Measurements from ENCODE around the gene GNB1L.
"Not testable (repeated sequence)": the region's sequence is repeated elsewhere in the genome, so short reads cannot be mapped to it uniquely, and the experiment has no call there.

GNB1L gene

DNA sequence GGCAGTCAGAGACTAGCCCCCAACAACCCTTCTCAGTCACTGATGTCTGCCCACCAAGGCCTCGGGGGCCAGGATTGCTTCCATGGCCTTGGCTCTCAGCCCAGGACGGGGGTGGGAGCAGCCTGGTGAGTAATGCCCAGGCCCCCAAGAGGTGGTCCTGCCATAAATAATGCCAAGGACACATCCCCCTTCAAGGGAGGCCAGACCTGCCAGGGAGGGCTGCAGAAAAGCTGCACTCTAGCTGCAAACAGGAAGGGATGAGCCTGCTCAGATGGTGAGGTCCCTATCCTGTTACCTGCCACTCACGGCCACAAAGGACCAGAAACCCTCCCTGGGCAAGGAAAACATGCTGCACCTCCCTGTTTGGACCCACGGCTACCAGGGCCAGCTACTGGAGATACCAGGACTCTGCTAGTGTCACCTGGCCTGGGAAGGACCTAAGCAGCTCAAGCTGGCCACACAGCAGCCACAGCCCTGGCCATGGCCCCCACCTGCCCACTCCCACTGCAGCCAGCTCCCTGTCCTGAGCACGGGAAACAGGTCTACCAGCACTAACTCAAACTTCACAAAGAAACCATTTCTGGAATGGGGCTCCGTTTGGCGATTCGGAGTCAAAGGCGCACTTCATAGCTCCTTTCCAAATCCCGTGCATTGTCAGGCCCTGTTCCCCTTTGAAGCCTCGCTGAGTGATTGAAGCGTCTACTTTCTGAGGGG is 12.1 kb downstream of the GNB1L start:
- no peak for DNase-seq

DNA sequence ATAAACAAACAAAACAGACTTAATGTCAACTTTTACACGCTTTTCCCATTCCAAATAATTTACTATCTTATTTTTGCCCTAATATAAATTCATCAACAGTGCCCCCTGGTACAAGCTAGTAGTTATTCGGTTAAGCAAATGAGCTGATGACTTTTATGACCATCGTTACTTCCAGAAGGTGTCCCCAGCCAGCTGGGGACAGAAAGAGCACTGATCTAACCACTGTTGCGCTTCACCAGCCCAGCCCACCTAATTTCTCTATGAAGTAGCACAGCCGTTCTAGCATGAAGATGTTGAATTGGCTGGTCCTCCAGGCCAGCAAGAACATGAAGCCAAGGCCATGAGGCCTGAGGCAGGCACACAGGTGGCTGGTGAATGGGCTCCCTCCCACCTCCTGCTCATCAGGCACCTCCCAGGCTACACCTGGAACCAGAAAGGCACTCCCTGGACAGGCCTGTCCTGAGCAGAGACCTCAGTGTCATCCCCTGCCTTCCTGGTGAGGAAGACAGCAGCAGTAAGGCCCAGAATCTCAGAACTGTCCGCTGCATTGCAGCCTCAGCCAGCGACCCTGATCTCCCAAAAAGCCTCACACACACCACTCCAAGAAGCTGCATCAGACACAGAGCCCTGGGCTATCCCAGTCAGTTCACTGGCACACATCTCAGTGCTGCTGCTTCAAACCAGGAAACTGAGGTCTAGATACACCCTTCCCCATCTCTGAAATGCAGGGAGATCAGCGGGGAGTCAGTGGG is 12.9 kb downstream of the GNB1L start:
- DNase-seq, result no peak

DNA sequence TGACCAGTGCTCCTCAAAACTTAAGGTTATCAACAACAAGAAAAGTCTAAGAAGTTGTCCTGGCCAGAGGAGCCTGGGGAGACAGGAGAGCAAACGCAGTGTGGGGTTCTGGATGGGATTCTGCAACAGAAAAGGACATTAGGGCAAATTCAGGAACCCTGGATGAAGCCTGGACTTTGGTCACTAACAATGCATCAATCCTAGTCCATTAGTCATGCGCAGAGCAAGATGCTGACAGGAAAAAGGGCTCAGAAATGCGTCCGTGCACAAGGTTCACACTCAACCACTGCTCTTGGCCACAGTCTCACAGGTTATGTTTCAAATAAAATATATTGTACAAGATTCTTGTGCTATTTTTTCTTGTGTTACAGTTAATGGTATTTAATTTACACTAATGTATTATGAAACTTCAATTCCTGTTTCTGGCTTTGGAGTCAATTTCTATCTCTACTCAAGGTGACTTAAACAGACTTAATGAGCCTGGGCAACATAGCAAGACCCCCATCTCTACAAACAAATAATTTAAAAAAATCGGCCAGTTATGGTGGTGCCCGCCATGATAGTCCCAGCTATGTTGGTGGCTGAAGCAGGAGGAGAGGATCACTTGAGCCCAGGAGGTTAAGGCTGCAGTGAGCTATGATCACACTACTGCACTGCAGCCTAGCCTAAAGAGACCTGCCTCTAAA is 13.6 kb downstream of the GNB1L start:
- DNase-seq, result no peak

DNA sequence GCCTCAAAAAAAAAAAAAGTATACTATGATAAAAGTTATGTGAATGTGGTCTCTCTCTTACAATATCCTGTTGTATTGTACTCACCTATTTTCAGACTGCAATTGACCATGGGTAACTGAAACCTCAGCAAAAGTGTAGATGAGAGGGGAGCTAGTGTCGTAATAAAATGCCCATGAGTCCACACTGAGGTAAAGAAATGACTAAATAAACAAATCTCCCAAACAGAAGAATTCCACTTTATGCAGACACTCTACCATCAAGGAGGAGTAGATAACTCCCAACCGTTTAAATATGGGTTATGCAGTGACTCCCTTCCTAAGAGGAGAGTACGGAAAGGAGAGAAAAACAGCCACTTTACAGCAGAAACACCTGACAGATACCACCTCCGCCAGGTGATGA is 14.6 kb downstream of the GNB1L start:
- DNase-seq, result no peak

DNA sequence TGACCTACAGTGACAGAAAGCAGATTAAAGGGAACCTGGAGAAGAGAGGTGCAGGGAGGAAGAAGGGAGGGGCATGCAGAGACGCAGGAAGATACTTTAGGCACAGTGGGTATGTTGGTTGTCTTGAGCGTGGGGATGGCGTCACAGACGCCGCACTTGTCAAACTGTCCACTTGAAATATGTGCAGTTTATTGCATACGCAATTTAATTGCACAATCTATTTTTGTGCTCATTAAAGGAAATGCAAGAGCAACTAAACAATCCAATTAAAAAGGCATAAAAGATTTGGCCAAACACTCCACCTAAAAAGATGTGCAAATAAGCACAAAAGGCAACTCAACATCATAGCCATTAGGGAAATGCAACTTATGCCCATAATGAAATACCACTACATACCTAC is 16.8 kb downstream of the GNB1L start:
- DNase-seq, result no peak

DNA sequence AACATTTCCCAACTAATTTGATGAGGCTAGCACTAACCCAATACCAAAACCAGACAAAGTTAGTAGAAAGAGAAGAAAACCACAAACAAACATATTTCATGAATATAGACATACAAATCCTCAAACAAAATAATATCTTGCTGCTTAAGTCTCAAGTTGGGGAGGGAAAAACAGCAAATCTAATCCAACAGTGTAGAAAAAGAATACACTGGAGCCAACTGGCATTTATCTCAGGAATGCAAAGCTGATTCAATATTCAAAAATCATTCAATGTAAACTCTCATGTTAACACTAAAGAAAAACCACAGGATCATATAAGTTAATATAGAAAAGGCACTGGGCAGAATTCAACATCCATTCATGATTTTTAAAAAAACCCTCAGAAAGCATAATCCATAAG is 18.2 kb downstream of the GNB1L start:
- no peak for DNase-seq

DNA sequence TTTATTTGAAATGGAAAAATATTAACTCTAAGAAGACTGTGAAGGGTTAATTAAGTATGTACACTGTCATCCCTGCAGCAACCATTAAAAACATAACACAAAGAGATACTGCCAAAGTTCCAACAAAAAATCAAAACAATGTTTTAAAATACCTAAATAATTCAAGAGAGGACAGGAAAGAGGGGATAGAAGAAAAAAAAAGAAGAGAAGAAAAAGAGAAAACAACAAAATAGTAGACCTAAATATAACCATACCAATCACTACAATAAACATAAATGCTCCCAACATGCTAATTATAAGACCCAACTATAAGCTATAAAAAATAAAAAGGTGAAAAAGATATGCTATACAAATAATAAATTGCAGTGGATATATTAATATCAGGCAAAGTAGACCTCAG is 20.1 kb downstream of the GNB1L start:
- no peak for DNase-seq

DNA sequence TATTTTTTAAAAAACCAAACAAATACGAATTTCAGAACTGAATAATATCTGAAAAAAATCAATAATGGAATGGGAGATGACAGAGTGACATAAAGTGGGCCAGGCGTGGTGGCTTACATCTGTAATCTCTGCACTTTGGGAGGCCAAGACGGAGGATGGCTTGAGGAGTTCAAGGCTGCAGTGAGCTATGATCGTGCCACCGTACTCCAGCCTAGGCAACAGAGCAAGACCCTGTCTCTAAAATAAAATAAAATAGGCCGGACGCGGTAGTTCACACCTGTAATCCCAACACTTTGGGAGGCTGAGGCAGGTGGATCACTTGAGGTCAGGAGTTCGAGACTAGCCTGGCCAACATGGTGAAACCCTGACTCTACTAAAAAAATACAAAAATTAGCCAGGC is 21.3 kb downstream of the GNB1L start:
- not testable (repeated sequence) for DNase-seq

DNA sequence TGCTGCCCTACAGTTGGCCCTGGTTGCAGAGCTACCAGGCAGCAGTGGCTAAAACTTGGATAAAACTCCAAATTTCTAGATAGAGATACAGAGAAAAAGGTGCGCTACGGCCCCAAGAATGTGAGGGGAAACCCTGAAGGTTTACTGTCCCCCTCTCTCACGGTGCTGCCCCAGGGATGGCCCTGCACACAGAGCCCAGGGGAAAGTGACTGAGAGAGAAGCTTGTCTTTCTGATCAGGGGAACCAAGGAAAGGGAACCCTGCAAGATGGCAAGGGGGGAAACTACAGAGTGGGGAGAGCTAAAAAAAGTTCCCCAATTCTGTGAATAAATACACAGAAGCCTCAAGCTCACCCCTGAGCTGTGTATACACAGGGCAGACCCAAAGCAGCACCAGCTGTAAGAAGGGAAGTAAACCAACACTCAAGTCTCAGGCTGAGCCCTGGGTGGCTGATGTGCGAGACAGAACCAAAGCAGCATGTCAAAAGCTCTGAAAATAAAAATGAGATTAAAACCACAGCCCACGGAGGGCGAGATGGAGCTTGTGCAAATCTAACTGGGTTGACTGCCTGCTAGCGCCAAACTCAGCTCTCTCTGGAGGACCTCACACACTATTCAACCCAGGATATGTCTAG is 22.1 kb downstream of the GNB1L start:
- DNase-seq, result no peak

DNA sequence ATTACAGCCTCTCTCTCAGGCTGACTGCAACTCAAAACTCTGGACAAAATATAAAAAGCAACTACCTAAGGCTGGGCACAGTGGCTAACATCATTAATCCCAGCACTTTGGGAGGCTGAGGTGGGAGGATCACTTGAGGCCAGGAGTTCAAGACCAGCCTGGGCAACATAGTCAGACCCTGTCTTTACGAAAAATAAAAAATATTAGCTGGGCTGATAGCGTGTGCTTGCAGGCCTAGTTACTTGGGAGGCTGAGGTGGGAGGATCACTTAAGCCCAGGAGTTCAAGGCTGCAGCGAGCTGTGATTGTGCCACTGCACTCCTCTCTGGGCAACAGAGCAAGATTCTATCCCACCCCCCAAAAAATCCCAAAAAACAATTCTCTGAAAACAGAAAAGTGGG is 22.7 kb downstream of the GNB1L start:
- DNase-seq, result not testable (repeated sequence)

DNA sequence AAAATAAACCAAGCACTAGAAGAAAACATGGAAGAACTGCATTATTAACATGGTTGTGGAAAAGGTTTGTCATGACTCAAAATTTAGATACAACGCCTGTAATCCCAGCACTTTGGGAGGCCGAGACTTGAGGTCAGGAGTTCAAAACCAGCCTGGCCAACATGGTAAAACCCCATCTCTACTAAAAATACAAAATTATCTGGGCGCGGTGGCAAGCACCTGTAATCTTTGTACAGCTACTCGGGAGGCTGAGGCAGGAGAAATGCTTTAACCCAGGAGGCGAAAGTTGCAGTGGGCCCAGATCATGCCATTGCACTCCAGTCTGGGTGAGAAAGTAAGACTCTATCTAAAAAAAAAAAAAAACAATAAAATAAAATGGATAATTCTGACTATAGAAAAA is 23.7 kb downstream of the GNB1L start:
- DNase-seq, result no peak

DNA sequence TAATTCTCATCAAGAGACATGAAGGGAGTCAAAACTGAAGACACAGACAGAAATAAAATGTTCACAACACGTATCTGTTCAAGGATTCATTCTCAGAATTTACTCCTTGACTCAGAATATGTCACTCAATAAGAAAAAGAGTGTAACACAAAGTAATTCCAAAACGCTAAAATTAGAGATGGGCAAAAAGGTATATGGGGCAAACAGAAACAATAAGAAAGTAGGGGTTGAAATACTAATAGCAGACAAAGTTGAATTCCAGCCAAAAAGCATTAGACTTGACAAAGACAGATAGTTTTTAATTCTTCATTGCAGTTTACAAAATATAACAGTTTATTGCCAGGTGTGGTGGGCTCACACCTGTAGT is 26.7 kb downstream of the GNB1L start:
- no peak for DNase-seq

DNA sequence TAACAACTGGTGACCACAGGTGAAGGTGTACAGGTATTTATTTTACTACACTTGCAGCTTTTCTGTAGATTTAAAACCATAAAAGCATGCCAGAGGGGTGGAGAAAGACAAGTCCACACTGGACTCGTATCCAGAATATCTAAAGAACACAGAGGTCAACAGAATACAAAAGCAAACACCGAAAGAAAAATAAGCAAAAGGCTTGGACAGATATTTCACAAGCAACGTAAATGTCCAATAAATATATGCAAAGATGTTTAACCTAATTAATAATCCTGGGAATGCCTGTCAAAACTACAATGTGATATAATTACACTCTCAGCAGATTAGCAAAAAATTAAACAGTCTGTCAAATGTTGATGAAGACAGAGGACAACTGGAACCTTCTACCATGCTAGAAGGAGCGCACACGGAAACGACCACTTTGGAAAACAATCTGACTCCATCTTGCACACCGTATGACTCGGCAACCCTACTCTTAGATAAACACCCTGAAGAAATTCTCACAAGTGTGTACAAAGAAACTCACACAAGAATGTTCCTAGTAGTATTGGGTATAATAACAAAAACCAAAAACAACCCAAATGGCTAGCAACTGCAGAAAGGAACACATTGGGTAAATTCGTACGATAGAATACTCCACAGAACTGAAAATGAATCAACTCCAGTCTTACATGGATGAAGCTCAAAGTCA is 27.2 kb downstream of the GNB1L start:
- no peak for DNase-seq

DNA sequence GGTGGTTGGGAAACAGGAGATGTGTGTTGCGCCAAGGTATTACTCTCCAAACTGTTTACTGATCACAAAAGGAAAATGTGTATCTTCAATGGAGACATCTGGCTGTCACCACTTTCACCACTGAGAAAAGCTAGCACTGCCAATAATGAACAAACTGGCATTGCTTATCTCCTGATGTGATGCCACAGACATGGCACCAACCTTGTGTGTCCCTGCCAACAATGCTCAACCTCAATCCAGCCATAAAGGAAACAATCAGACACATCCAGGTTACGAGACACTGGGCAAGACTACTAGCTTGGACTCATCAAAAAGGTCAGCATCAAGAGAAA is 28.1 kb downstream of the GNB1L start:
- DNase-seq, result no peak

DNA sequence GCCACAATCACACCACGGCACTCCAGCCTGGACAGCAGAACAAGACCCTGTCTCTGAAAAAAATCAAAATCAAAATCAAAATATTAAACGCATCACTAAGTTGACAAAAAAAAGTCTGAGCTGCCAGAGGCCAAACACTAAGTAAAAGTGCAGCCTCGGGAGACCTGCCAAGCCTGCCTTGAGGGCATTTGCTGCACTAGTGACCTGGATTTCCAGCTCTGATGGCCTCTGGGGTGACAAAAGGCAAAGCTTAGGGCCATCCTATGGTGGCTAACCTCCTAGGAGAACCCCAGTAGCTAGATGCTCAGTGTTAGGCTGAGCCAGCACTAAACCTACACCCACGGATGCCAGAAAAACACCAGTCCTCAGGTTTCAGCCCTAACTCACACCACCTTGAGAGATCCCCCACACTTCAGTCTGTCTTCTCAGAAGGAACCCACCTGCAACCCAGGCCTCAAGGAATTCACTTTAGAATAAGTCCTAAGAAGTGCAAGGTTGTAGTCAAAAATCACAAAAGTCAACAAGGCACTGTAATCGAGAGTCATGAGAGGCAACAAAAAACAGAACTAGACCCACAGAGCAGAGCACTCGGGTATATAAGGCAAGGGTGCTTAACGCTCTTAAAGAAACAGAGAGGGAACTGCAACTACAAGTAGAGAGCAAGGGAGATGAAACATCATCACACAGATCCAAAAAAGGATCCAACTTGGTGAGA is 28.6 kb downstream of the GNB1L start:
- DNase-seq, result no peak

DNA sequence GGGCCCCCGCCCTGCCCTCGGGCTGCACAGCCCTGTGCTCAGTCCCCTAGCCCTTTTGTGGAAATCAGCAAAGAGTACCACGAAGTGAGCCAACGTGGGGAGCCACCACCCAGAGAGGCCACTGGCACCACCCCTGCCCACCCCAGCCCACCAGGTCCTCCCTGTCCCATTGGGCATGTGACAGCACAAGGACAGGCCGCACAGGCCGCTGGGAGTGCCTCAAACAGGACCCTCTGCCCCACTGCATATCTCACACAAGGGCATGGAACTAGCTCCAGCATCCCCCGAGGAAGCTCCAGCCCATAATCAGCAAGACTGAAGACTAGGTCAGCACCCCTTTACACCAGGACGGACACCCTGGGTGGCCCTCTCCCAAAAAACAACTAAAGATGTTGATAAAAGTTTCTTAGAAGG is 29.7 kb downstream of the GNB1L start:
- no peak for DNase-seq

DNA sequence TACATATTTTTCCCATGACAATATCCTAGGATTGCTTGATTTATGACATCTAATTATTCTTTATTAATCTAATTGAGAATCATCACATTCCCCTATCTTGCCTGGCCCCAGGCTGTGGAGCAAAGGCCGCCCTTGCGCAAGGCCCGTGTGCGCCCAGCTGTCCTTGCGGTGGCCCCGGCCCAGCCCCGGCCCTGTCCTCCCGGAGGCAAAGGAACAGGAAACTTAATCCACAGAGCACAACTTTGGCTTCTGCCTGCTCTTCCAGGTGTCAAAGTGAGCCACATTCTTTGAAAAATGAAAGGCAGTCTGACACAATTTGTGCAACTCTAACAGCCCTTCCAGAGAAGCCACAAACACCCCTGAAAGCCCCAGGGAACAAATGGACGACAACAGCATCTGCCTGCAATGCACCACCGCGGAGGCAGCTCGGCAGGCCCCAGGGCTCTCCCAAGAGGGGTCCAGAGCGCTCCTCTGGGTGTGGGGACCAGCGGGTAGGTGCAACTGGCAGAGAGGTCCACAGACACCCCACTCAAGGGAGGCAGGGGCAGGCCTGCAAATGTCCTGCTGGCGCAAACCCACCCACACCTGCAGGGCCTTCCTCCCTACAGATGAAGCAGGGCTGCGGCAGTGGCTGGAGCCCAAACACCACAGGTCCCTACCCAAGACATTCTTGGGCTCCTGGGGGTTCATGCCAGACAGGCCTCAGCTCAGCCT is 30.3 kb downstream of the GNB1L start:
- DNase-seq, result no peak

DNA sequence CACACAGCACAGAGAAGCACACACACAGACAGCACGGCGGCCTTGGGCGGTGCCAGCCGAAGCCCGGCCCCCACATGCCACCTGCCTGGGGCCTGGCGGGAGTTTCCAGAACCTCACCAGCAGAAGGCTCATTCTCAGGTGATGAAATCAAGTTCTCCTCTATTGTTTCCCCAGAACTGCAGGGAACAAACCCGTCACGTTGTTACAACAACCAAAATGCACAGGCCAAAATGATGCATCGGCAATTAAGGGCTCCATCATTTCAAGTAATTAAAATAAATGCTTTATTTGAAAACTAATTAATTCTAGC is 30.8 kb downstream of the GNB1L start:
- DNase-seq, result no peak

DNA sequence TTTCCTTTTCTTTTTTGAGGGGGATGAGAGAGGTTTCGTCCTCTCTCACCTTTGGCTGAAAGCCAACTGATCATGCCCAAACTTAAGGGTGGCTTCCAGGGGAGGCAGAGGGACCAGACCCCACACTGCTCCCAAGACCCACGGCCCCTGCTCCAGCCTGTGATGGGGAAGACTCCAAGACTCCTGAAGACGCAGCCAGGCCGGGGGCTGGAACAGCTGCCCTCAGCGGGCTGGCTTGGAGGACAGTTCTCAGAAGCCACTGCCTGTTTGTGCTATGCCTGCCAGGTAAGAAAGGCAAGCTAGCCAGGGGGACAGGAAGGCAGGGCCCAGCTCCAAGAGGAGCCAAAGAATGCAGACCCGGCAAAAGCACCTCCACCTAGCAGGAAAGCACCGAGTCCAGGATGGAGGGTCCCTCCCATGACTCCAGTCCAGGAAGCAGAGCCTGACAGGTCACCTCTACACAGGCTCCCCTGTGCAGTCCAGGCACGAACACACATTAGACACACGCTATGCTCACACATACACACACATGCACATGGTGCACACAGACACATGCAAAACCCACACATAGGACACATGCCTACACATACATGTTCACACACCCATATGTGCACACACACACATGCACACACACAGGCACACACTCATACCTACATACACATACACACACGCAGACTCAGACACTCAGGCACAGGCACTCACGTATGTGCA is 31.3 kb downstream of the GNB1L start:
- DNase-seq, result no peak

DNA sequence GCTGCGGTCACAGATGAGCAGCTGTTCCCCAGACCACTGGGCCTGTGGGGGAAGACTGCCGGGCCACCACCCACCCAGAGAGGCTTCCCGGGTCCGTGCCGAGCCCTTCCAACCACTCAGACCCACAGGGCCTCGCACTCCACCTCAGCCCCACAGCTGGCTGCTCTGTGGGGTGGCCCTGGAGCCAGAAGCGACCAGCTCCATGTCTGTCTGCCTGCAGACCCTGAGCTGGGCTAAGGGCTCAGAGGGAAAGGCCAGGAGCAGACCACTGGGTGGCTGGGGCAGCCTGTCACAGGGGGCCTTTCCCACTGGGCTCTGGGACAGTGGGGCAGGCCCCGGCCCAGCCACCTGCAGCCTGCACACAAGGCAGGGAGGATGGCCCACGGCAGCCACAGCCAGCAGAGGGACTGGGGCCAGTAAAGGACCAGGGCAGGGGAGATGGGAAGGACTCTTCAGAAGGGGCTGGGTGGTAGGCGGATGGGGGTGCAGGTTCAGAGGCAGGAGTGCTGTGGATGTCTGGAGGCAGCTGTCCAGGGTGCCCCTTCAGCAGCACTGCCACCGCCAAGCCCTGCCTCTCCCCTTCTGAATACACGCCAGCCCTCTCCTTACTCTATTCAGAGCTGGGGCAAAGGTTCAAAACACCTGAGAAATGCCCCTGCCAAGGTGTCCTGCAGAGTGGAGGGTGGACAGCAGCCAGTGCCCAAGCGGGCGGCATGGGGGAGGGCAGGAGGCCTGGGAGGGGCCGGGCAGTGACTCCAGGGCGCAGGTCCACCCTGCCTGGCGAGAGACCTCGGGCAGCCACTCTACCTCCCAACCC is 32.2 kb downstream of the GNB1L start:
- DNase-seq, result no peak
